H1 (cell line): ENCODE measurements around the gene LRCH1. TPM values are rescaled to one million over a fixed set of nuclear protein-coding genes. Genes with fewer than 3 reads are reported as not detected.

Source experiments
- CTCF ChIA-PET: fragments of 300-600 bp; sonication (Branson Sonifier 250); formaldehyde crosslinking; loops from one replicate; lab custom pipeline; 2021; ENCODE audit not compliant: partially characterized antibody; lab: Charles Lee
- POLR2A ChIA-PET: fragments of 300-600 bp; sonication (Branson Sonifier 250); formaldehyde crosslinking; loops from one replicate; lab custom pipeline; 2021; ENCODE audit warnings: inconsistent platforms; ENCODE audit not compliant: partially characterized antibody; lab: Charles Lee
- DNase-seq, 2 experiments: peaks; one replicate each; pipeline versions ENCODE4 v3.0.0 to v3.0.0-alpha.2; 2010 to 2022; ENCODE audit warnings: low spot score in 2 of 2, low read depth in 1 of 2, mixed read lengths in 1 of 2
- FAIRE-seq: peaks from 2 replicates; lab custom pipeline; 2011; peaks lifted over from hg19 to GRCh38; lab: Jason Lieb, UNC
- H2AFZ ChIP-seq: 2 replicates; pipeline ENCODE4 v1.8.1; 2012; ENCODE audit warnings: low read length, inconsistent platforms
- H2AK5ac ChIP-seq: 2 replicates; pipeline ENCODE4 v1.6.1; 2013; ENCODE audit warnings: low read depth, low read length
- H2BK120ac ChIP-seq: replicated peaks from 2 replicates; pipeline ENCODE3; 2013; ENCODE audit warnings: low read depth, low read length, inconsistent platforms
- H2BK12ac ChIP-seq: 2 replicates; pipeline ENCODE4 v1.6.1; 2013; ENCODE audit warnings: low read depth, low read length
- H2BK15ac ChIP-seq: 2 replicates; pipeline ENCODE4 v1.6.1; 2013; ENCODE audit warnings: low read length
- H2BK20ac ChIP-seq: 2 replicates; pipeline ENCODE4 v1.6.1; 2013; ENCODE audit warnings: low read length
- H2BK5ac ChIP-seq: 2 replicates; pipeline ENCODE4 v1.6.1; 2013; ENCODE audit warnings: low read depth, low read length
- H3K14ac ChIP-seq: 2 replicates; pipeline ENCODE4 v1.6.1; 2013; ENCODE audit warnings: inconsistent platforms; ENCODE audit not compliant: insufficient read length
- H3K18ac ChIP-seq: 2 replicates; pipeline ENCODE4 v1.6.1; 2013; ENCODE audit warnings: low read length; ENCODE audit errors: extremely low read depth
- H3K23ac ChIP-seq: 2 replicates; pipeline ENCODE4 v1.6.1; 2013; ENCODE audit warnings: inconsistent platforms; ENCODE audit not compliant: insufficient read length
- H3K23me2 ChIP-seq: 2 replicates; pipeline ENCODE4 v1.6.1; 2013; ENCODE audit warnings: low read depth, low read length
- H3K27ac ChIP-seq: 2 replicates; pipeline ENCODE4 v1.6.1; 2011; ENCODE audit warnings: low read depth, low read length, inconsistent platforms
- H3K27me3 ChIP-seq, 4 experiments: replicated peaks in 1 of 4; 1 replicate in 1 of 4; 2 replicates in 3 of 4; pipeline versions ENCODE4 v1.6.1 to v1.8.1; 2011 to 2013; ENCODE audit warnings: low read length in 3 of 4, mild to moderate bottlenecking in 3 of 4, inconsistent platforms in 2 of 4, mixed read lengths in 2 of 4, moderate library complexity in 1 of 4; ENCODE audit not compliant: control insufficient read depth in 3 of 4, insufficient read depth in 3 of 4; ENCODE audit errors: extremely low read depth in 1 of 4
- H3K36me3 ChIP-seq, 4 experiments: 2 replicates each; pipeline versions ENCODE4 v1.6.1 to v1.8.1; 2011 to 2013; ENCODE audit warnings: mild to moderate bottlenecking in 4 of 4, low read length in 3 of 4, moderate library complexity in 2 of 4, control low read depth in 1 of 4, inconsistent platforms in 1 of 4; ENCODE audit not compliant: insufficient read depth in 4 of 4, control insufficient read depth in 2 of 4
- H3K4ac ChIP-seq: replicated peaks from 2 replicates; pipeline ENCODE3; 2013; ENCODE audit warnings: low read length, low read depth, mixed read lengths, inconsistent platforms; ENCODE audit not compliant: insufficient read length
- H3K4me1 ChIP-seq, 4 experiments: replicated peaks in 1 of 4; 1 replicate in 1 of 4; 2 replicates in 3 of 4; pipeline versions ENCODE4 v1.6.1 to v1.8.1; 2011 to 2013; ENCODE audit warnings: low read length in 3 of 4, inconsistent platforms in 2 of 4, mixed read lengths in 1 of 4; ENCODE audit not compliant: insufficient read depth in 4 of 4, control insufficient read depth in 3 of 4
- H3K4me2 ChIP-seq, 2 experiments: 2 replicates each; pipeline versions ENCODE4 v1.6.1 to v1.8.1; 2011 to 2013; ENCODE audit warnings: low read depth in 2 of 2, low read length in 2 of 2, control low read depth in 1 of 2, inconsistent platforms in 1 of 2, mild to moderate bottlenecking in 1 of 2; ENCODE audit not compliant: insufficient read depth in 1 of 2
- H3K4me3 ChIP-seq, 4 experiments: fragments of 200-600, 300-600 bp in 1 of 4; sonication (generic), shearing (Covaris generic), sonication (Bioruptor Twin) in 1 of 4; 2 replicates each; pipeline versions ENCODE4 v1.5.1 to v1.8.1; 2011 to 2016; ENCODE audit warnings: low read length in 4 of 4, low read depth in 3 of 4, control low read depth in 2 of 4, inconsistent platforms in 2 of 4, mild to moderate bottlenecking in 2 of 4, mixed read lengths in 1 of 4, moderate library complexity in 1 of 4; ENCODE audit not compliant: insufficient read depth in 2 of 4; ENCODE audit errors: extremely low read depth in 1 of 4
- H3K56ac ChIP-seq: replicated peaks from 2 replicates; pipeline ENCODE3; 2013; ENCODE audit warnings: low read depth, mild to moderate bottlenecking, mixed read lengths, low read length, inconsistent platforms; ENCODE audit not compliant: insufficient read length
- H3K79me1 ChIP-seq: 2 replicates; pipeline ENCODE4 v1.6.1; 2013; ENCODE audit warnings: low read depth, low read length, control low read depth
- H3K79me2 ChIP-seq, 2 experiments: 2 replicates each; pipeline versions ENCODE4 v1.6.1 to v1.8.1; 2012 to 2013; ENCODE audit warnings: low read length in 2 of 2, mild to moderate bottlenecking in 2 of 2, inconsistent platforms in 1 of 2; ENCODE audit not compliant: insufficient read depth in 2 of 2, control insufficient read depth in 1 of 2
- H3K9ac ChIP-seq, 4 experiments: replicated peaks in 1 of 4; 1 replicate in 1 of 4; 2 replicates in 3 of 4; pipeline versions ENCODE4 v1.6.1 to v1.8.1; 2011 to 2013; ENCODE audit warnings: low read depth in 3 of 4, low read length in 3 of 4, control low read depth in 2 of 4, mild to moderate bottlenecking in 2 of 4, moderate library complexity in 2 of 4, inconsistent platforms in 1 of 4; ENCODE audit errors: extremely low read depth in 1 of 4
- H3K9me3 ChIP-seq, 2 experiments: 2 replicates each; pipeline versions ENCODE4 v1.6.1 to v1.8.1; 2012 to 2013; ENCODE audit warnings: mild to moderate bottlenecking in 2 of 2, moderate library complexity in 2 of 2, control low read depth in 1 of 2, inconsistent platforms in 1 of 2, low read depth in 1 of 2, low read length in 1 of 2, mixed read lengths in 1 of 2; ENCODE audit not compliant: insufficient read depth in 2 of 2
- H4K20me1 ChIP-seq, 2 experiments: replicated peaks in 1 of 2; 2 replicates each; pipeline versions ENCODE3 to v1.8.1; 2011 to 2013; ENCODE audit warnings: inconsistent platforms in 2 of 2, low read length in 2 of 2, mild to moderate bottlenecking in 1 of 2; ENCODE audit not compliant: insufficient read depth in 2 of 2, control insufficient read depth in 1 of 2
- H4K5ac ChIP-seq: 2 replicates; pipeline ENCODE4 v1.6.1; 2013; ENCODE audit warnings: low read length, low read depth, mixed read lengths, inconsistent platforms; ENCODE audit not compliant: insufficient read length
- H4K8ac ChIP-seq: 2 replicates; pipeline ENCODE4 v1.8.0; 2013; ENCODE audit warnings: mild to moderate bottlenecking, moderate library complexity, low read length, inconsistent platforms; ENCODE audit not compliant: insufficient read depth; ENCODE audit errors: extremely low read depth
- H4K91ac ChIP-seq: replicated peaks from 2 replicates; pipeline ENCODE3; 2013; ENCODE audit warnings: low read length, mixed read lengths, inconsistent platforms; ENCODE audit not compliant: insufficient read length
- ATF3 ChIP-seq: IDR thresholded peaks from 2 replicates; pipeline ENCODE4 v1.6.1; 2011; ENCODE audit warnings: low read depth, mild to moderate bottlenecking, low read length; ENCODE audit not compliant: insufficient read depth
- CREB1 ChIP-seq: IDR thresholded peaks from 2 replicates; pipeline ENCODE4 v1.6.1; 2012; ENCODE audit warnings: inconsistent platforms
- EZH2 ChIP-seq: fragments of 200-600 bp; sonication (generic); IDR thresholded peaks from 2 replicates; pipeline ENCODE4 v1.7.1; 2012; ENCODE audit warnings: low read depth, mild to moderate bottlenecking, moderate library complexity, low read length, inconsistent platforms; ENCODE audit not compliant: severe bottlenecking
- FOSL1 ChIP-seq: IDR thresholded peaks from 2 replicates; pipeline ENCODE4 v1.6.1; 2011; ENCODE audit warnings: mild to moderate bottlenecking, low read depth, low read length, moderate library complexity; ENCODE audit not compliant: insufficient read depth
- PHF8 ChIP-seq: fragments of 200-600 bp; sonication (generic); conservative IDR thresholded peaks from 2 replicates; pipeline ENCODE4 v1.7.1; 2012; ENCODE audit warnings: low read depth, mild to moderate bottlenecking, inconsistent platforms, low read length, moderate library complexity
- RAD21 ChIP-seq, 2 experiments: IDR thresholded peaks in 1 of 2; conservative IDR thresholded peaks in 1 of 2; 2 replicates each; pipeline ENCODE4 v1.6.1; 2011; ENCODE audit warnings: low read depth in 2 of 2, low read length in 2 of 2, improper control_type of control experiment in 1 of 2, inconsistent platforms in 1 of 2, mild to moderate bottlenecking in 1 of 2, moderate library complexity in 1 of 2
- RBBP5 ChIP-seq: IDR thresholded peaks from 2 replicates; pipeline ENCODE4 v1.7.1; 2012; ENCODE audit warnings: low read depth, mild to moderate bottlenecking, inconsistent platforms, low read length, moderate library complexity, borderline replicate concordance
- RFX5 ChIP-seq: IDR thresholded peaks from 2 replicates; pipeline ENCODE4 v1.6.1; 2011; ENCODE audit warnings: low read depth, low read length, improper control_type of control experiment, borderline replicate concordance
- RXRA ChIP-seq: IDR thresholded peaks from 2 replicates; pipeline ENCODE4 v1.6.1; 2011; ENCODE audit warnings: low read depth, mild to moderate bottlenecking, low read length, moderate library complexity; ENCODE audit not compliant: insufficient read depth
- SP1 ChIP-seq: IDR thresholded peaks from 2 replicates; pipeline ENCODE4 v1.6.1; 2011; ENCODE audit warnings: low read depth, low read length
- TBP ChIP-seq: IDR thresholded peaks from 2 replicates; pipeline ENCODE4 v1.6.1; 2011; ENCODE audit warnings: low read depth, low read length, improper control_type of control experiment
- TEAD4 ChIP-seq: IDR thresholded peaks from 2 replicates; pipeline ENCODE4 v1.6.1; 2012; ENCODE audit warnings: low read depth, low read length, inconsistent platforms, mixed read lengths
- YY1 ChIP-seq: IDR thresholded peaks from 2 replicates; pipeline ENCODE4 v1.6.1; 2011; ENCODE audit warnings: low read depth, mild to moderate bottlenecking, low read length
- ZNF274 ChIP-seq: IDR thresholded peaks from 2 replicates; pipeline ENCODE4 v1.7.0; 2012; ENCODE audit warnings: low read length, borderline replicate concordance; ENCODE audit errors: extremely low read depth
- WGBS, 2 experiments: shearing (Covaris generic) in 1 of 2; methylation state at CpG; one replicate each; pipeline versions ENCODE4 v1.1.6 to v1.1.7; 2013 to 2015; ENCODE audit warnings: low lambda C conversion rate in 2 of 2, mixed read lengths in 2 of 2, inconsistent platforms in 1 of 2, low coverage in 1 of 2, missing lambda C conversion rate in 1 of 2; ENCODE audit not compliant: insufficient replicate concordance in 2 of 2, insufficient coverage in 1 of 2, insufficient read length in 1 of 2; ENCODE audit errors: extremely low coverage in 1 of 2, missing lambda C conversion rate in 1 of 2; 5-methylcytosine and 5-hydroxymethylcytosine counted together
- polyA plus RNA-seq, 7 experiments: library from polyadenylated mRNA; depleted of rRNA in 3 of 7; stranded (reverse) in 5 of 7; unstranded in 2 of 7; fragments of >200 nt in 5 of 7; fragments of 200-250 nt in 2 of 7; gene quantifications; 1 replicate in 5 of 7; 2 replicates in 1 of 7; 4 replicates in 1 of 7; pipeline versions ENCODE4 v1.2.1 to v1.2.3, GENCODE V29; 2011 to 2013; ENCODE audit warnings: missing spikeins in 2 of 7, mixed read lengths in 2 of 7
- total RNA-seq: library from RNA; stranded (reverse); fragmentation: NEBNext Ultra II Directional; extraction: Animal tissue kit (Norgen Biotek cat#: 25700); gene quantifications from 2 replicates; pipeline ENCODE4 v1.2.1, GENCODE V29; 2021

Gene LRCH1
- total and polyA plus RNA-seq, 2 of the 8 experiments (the other 6 are each of a cell fraction or from before 2014, with no cell fraction given), result 3.0 to 10.1 TPM

GRCh38 chr13:46569456-46569855 is 16.5 kb downstream of the LRCH1 start:
- no peak overlapping the region for H3K9ac ChIP-seq
- H4K91ac ChIP-seq, result no peak overlapping the region
- no peak overlapping the region for H2BK20ac ChIP-seq
- no peak overlapping the region for H2AFZ ChIP-seq
- H3K27ac ChIP-seq, result no peak overlapping the region
- H3K14ac ChIP-seq, result no peak overlapping the region
- peaks cover 0 to 38% of the 10 kb centered on the region in 2 experiments; a peak in 2 of 4 replicates for H3K79me2 ChIP-seq
- H3K36me3 ChIP-seq, result no peaks in the 10 kb centered on the region
- WGBS, 2 experiments, result 85% methylated on average over 7 of the region's 7 CpGs; no CpG with 5 or more reads in 1 of the 2 experiments
- H3K23me2 ChIP-seq, result no peaks in the 10 kb centered on the region; the same call in 1 of the 2 replicates
- H2BK12ac ChIP-seq, result no peak overlapping the region
- peaks cover 2 to 11% of the 10 kb centered on the region in 2 experiments for H4K20me1 ChIP-seq
- H4K5ac ChIP-seq, result no peak overlapping the region
- FAIRE-seq, result no peak
- no peak overlapping the region for H3K4me2 ChIP-seq
- no peak overlapping the region for H3K56ac ChIP-seq
- no peak overlapping the region for H3K4ac ChIP-seq
- no peak for DNase-seq
- no peak overlapping the region for H2BK15ac ChIP-seq
- peaks cover 0 to 2% (median 0%) of the 10 kb centered on the region in 4 experiments; a peak in 3 of 7 replicates for H3K4me1 ChIP-seq
- H3K79me1 ChIP-seq, result peaks cover 6% of the 10 kb centered on the region; the same call in 1 of the 2 replicates
- no peaks in the 10 kb centered on the region for H3K27me3 ChIP-seq
- H2BK120ac ChIP-seq, result no peak overlapping the region
- H3K18ac ChIP-seq, result no peak overlapping the region
- H2AK5ac ChIP-seq, result no peak overlapping the region
- H3K4me3 ChIP-seq, result no peak overlapping the region
- H3K23ac ChIP-seq, result no peak overlapping the region
- no peaks in the 10 kb centered on the region for H3K9me3 ChIP-seq
- ChIA-PET CTCF (interaction anchor here (1.0 to 1.5 kb wide), 4 partner anchors 21 to 149 kb away, joined by 3 to 4 read pairs (median 4); no protein-coding TSS in a partner anchor), POLR2A (no interaction called here)
- no peak overlapping the region for H4K8ac ChIP-seq
- H2BK5ac ChIP-seq, result no peak overlapping the region
- TF ChIP-seq RBBP5, result no peak
- no peak for TF ChIP-seq EZH2
- TF ChIP-seq TBP, result no peak
- no peak for TF ChIP-seq RFX5
- TF ChIP-seq FOSL1, result no peak
- no peak for TF ChIP-seq RXRA
- no peak for TF ChIP-seq ATF3
- TF ChIP-seq PHF8, result no peak
- no peak for TF ChIP-seq RAD21 (IDR thresholded peaks at IDR 0.05 in 1 of 2, conservative IDR thresholded peaks at IDR 0.05 in 1 of 2; ENCODE audit: low read depth in 2 of 2, low read length in 2 of 2)
- no peak for TF ChIP-seq TEAD4
- TF ChIP-seq YY1, result no peak
- no peak for TF ChIP-seq ZNF274
- no peak for TF ChIP-seq SP1
- TF ChIP-seq CREB1, result no peak
